Measurements from ENCODE around the gene MAP4K3.

DNA sequence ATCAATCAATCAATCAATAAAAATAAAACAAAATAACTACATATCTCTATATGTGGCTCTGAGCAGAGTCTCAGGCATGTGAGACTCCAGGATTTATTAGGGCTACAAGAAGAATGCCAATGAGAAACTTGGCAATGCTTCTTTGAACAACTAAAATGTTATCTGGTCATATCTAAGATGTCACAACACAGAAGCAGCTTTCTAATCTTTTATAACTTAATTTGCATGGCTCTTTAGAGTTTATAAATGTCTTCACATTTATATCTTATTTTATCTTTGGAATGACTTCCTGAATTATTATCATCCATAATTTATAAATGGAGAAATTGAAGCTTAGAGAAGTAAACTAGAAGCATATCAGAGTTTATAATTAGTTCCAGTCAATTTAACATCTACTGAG lies 14.9 kb upstream of the MAP4K3 start:
- TF ChIP-seq MTA2 (IDR thresholded peaks at IDR 0.05; ENCODE audit: low read depth) (no peak), REST (IDR thresholded peaks at IDR 0.05; ENCODE audit: borderline replicate concordance) (no peak), REST (CRISPR knock-in tag; IDR thresholded peaks at IDR 0.05; ENCODE audit: low read depth) (no peak), NR1H2 (CRISPR knock-in tag; IDR thresholded peaks at IDR 0.05) (no peak), RBM14 (IDR thresholded peaks at IDR 0.05; ENCODE audit: borderline replicate concordance, insufficient read depth, low read depth, low read length) (no peak), SRSF1 (IDR thresholded peaks at IDR 0.05; ENCODE audit: low read depth, low read length) (no peak)
- TF ChIP-seq, protein P1, sequence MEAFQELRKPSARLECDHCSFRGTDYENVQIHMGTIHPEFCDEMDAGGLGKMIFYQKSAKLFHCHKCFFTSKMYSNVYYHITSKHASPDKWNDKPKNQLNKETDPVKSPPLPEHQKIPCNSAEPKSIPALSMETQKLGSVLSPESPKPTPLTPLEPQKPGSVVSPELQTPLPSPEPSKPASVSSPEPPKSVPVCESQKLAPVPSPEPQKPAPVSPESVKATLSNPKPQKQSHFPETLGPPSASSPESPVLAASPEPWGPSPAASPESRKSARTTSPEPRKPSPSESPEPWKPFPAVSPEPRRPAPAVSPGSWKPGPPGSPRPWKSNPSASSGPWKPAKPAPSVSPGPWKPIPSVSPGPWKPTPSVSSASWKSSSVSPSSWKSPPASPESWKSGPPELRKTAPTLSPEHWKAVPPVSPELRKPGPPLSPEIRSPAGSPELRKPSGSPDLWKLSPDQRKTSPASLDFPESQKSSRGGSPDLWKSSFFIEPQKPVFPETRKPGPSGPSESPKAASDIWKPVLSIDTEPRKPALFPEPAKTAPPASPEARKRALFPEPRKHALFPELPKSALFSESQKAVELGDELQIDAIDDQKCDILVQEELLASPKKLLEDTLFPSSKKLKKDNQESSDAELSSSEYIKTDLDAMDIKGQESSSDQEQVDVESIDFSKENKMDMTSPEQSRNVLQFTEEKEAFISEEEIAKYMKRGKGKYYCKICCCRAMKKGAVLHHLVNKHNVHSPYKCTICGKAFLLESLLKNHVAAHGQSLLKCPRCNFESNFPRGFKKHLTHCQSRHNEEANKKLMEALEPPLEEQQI (IDR thresholded peaks at IDR 0.05) = no peak
